Activated CD8-positive, alpha-beta memory T cell treated with anti-CD3 and anti-CD28 coated beads for 4 hours (primary cell): ENCODE results near the gene ACSM5.

Experiments
- DNase-seq, 2 donors: peaks; one replicate each; pipeline ENCODE4 v3.0.0-alpha.2; 2020; ENCODE audit warnings: low read depth in 2 of 2

The ACSM5 gene

GRCh38 chr16:20409398-20410120 is at the start of gene ACSM5:
TSS of gene ACSM5 (plus strand) at chr16:20409534. CDS start at chr16:20411485, 1,951 bp downstream.
- no peak for DNase-seq

- no peak for DNase-seq
Observed at GRCh38 chr16:20359997-20360396, 49.3 kb upstream of the ACSM5 start.

GRCh38 chr16:20363191-20363590 is 46.1 kb upstream of the ACSM5 start:
- DNase-seq = no peak

GRCh38 chr16:20364051-20364450 is 45.3 kb upstream of the ACSM5 start:
- DNase-seq = no peak

- no peak for DNase-seq
Observed at GRCh38 chr16:20369452-20370054, 39.8 kb upstream of the ACSM5 start.

- DNase-seq = no peak
Observed at GRCh38 chr16:20372701-20373100, 36.6 kb upstream of the ACSM5 start.

GRCh38 chr16:20377181-20377580 is 32.2 kb upstream of the ACSM5 start:
- DNase-seq = no peak

GRCh38 chr16:20380782-20381181 is 28.6 kb upstream of the ACSM5 start:
- DNase-seq = no peak

- DNase-seq = no peak
Observed at GRCh38 chr16:20382202-20382948, 27.0 kb upstream of the ACSM5 start.

GRCh38 chr16:20383106-20384029 is 26.0 kb upstream of the ACSM5 start:
- DNase-seq = no peak

GRCh38 chr16:20385844-20386832 is 23.2 kb upstream of the ACSM5 start:
- DNase-seq = no peak

GRCh38 chr16:20387978-20388377 is 21.4 kb upstream of the ACSM5 start:
- DNase-seq = no peak

- DNase-seq = no peak
Observed at GRCh38 chr16:20388854-20389253, 20.5 kb upstream of the ACSM5 start.

GRCh38 chr16:20391045-20391444 is 18.3 kb upstream of the ACSM5 start:
- no peak for DNase-seq

GRCh38 chr16:20393801-20394577 is 15.3 kb upstream of the ACSM5 start:
- no peak for DNase-seq

GRCh38 chr16:20395946-20396345 is 13.4 kb upstream of the ACSM5 start:
- no peak for DNase-seq

- DNase-seq = no peak
Observed at GRCh38 chr16:20396846-20397467, 12.4 kb upstream of the ACSM5 start.

- no peak for DNase-seq
Observed at GRCh38 chr16:20397468-20398074, 11.8 kb upstream of the ACSM5 start.

- no peak for DNase-seq
Observed at GRCh38 chr16:20398603-20399002, 10.7 kb upstream of the ACSM5 start.
